Choroid plexus epithelial cell (primary cell): ENCODE data around the gene SKOR2.
"Not testable (repeated sequence)": the region's sequence is repeated elsewhere in the genome, so short reads cannot be mapped to it uniquely, and the experiment has no call there.

Source experiments
- DNase-seq: peaks from one replicate; pipeline ENCODE4 v3.0.0-alpha.2; 2010; ENCODE audit warnings: low read depth
- H3K4me3 ChIP-seq: 2 replicates; pipeline ENCODE4 v1.5.1; 2011; ENCODE audit warnings: low read depth, mild to moderate bottlenecking, control low read depth, low read length, moderate library complexity
- CTCF ChIP-seq: conservative IDR thresholded peaks from 2 replicates; pipeline ENCODE4 v1.5.1; 2011; ENCODE audit warnings: low read depth, mild to moderate bottlenecking, control low read depth, inconsistent platforms, low read length, moderate library complexity

Gene SKOR2

DNA sequence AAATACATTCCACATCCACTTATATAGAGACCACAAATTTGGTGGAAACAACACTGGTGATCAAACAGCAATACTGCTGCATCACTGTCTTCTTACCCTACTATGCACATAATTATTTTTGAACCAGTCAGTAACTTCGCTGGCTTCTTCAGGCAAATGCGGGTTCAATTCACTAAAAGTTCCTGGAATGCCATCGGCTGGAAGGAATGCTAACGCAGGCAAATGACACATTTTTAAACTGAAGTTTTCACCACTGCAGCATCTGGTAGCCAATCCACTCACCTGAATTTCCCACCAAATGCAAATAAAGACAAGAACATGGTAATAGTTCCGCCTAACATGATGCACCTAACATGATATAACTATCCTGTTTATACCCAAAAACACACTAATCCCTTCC, 91.2 kb downstream of the SKOR2 start:
- DNase-seq = no peak
- H3K4me3 ChIP-seq = no peak overlapping the region
- TF ChIP-seq CTCF = no peak

- DNase-seq = peak; percentile 55
- H3K4me3 ChIP-seq = not testable (repeated sequence)
These were observed 93.1 kb downstream of the SKOR2 start for GRCh38 chr18:47158404-47158803.
